ENCODE measurements around the gene YIPF3.
A peak's percentile ranks its signal among the peaks of the same experiment; 100 is the strongest.
"Not testable (repeated sequence)": the region's sequence is repeated elsewhere in the genome, so short reads cannot be mapped to it uniquely, and the experiment has no call there.

Gene YIPF3

DNA sequence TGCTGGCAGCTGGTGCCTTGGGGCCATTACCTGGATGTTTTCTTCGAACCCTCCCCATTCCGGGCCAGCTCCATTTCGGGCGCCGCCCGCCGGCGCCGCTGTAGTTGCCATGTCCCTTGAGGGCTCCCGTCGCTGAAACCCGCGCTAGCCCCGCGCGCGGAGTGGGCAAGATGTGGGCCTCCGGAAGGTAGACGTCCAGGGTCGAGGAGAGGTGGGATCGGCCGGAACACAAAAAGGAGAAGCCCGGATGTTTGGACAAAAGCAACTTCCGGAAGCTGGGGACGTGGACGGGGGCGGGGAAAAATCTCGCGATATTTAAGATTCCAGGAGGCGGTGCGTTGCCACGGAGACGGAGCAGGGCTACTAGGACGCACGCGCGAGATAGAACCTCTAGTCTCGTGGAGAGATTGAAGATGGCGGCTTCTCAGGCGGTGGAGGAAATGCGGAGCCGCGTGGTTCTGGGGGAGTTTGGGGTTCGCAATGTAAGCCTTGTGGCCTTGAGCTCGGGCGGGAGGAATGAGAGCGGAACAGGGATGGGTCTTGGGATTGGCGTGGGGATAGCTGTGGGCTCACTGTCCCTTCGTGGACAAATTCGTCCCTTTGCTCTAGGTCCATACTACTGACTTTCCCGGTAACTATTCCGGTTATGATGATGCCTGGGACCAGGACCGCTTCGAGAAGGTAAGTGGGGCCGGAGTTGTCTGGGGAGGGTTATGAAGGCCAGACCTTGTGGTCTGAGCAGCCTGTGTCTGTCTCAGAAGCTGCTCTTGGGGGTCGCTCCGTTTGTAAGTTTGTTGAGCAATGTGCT lies at the start of gene YIPF3, which contains the start of gene POLR1C:
Gene YIPF3, minus strand, starts transcription at position 230 of the 808 bp plus-strand sequence. Its CDS starts 119 bp downstream, at position 111.
Gene POLR1C, plus strand, starts transcription at position 393 of the 808 bp plus-strand sequence. Its CDS starts 21 bp downstream, at position 414.
- no peak for TF ChIP-seq CTCF (conservative IDR thresholded peaks at IDR 0.05; ENCODE audit: control insufficient read depth, insufficient read depth, low read depth, low read length)
- peak; percentile 97 for DNase-seq (ENCODE audit: low read depth)
- peak within 1 kb of the TSS; percentile 89 for H3K4me3 ChIP-seq (ENCODE audit: control insufficient read depth, low read depth, low read length)

GRCh38 chr6:43559328-43559727 lies 42.6 kb upstream of the YIPF3 start:
- no peak for TF ChIP-seq CTCF (conservative IDR thresholded peaks at IDR 0.05; ENCODE audit: control insufficient read depth, insufficient read depth, low read depth, low read length)
- DNase-seq (ENCODE audit: low read depth), result no peak
- no peak overlapping the region for H3K4me3 ChIP-seq (ENCODE audit: control insufficient read depth, low read depth, low read length)

GRCh38 chr6:43557620-43558019 lies 40.9 kb upstream of the YIPF3 start:
- not testable (repeated sequence) for H3K4me3 ChIP-seq (ENCODE audit: control insufficient read depth, low read depth, low read length); DNase-seq (ENCODE audit: low read depth)

GRCh38 chr6:43547222-43547621 lies 30.5 kb upstream of the YIPF3 start:
- H3K4me3 ChIP-seq (ENCODE audit: control insufficient read depth, low read depth, low read length), result no peak overlapping the region
- no peak for TF ChIP-seq CTCF (conservative IDR thresholded peaks at IDR 0.05; ENCODE audit: control insufficient read depth, insufficient read depth, low read depth, low read length)
- no peak for DNase-seq (ENCODE audit: low read depth)

DNA sequence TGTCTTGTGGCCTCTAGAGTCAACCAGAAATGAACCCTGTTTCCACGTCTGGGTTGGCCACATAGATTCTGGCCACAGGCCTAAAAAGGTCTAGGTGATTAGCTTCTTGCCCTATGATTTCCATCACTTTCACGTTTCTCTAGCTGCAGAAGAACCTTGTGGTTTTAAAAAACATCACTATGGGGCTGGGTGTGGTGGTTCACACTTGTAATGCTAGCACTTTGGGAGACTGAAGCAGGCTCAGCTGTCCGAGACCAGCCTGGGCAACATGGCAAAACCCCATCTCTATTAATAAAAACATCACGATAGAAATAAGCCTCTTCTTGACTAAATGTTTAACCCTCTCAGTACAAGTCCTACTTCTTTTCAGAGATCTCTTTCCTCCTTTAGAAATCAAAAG lies 27.7 kb upstream of the YIPF3 start:
- no peak for TF ChIP-seq CTCF (conservative IDR thresholded peaks at IDR 0.05; ENCODE audit: control insufficient read depth, insufficient read depth, low read depth, low read length)
- no peak for DNase-seq (ENCODE audit: low read depth)
- H3K4me3 ChIP-seq (ENCODE audit: control insufficient read depth, low read depth, low read length), result no peak overlapping the region

GRCh38 chr6:43541774-43542471 lies 25.2 kb upstream of the YIPF3 start:
- TF ChIP-seq CTCF (conservative IDR thresholded peaks at IDR 0.05; ENCODE audit: control insufficient read depth, insufficient read depth, low read depth, low read length), result no peak
- no peak overlapping the region for H3K4me3 ChIP-seq (ENCODE audit: control insufficient read depth, low read depth, low read length)
- DNase-seq (ENCODE audit: low read depth), result no peak

DNA sequence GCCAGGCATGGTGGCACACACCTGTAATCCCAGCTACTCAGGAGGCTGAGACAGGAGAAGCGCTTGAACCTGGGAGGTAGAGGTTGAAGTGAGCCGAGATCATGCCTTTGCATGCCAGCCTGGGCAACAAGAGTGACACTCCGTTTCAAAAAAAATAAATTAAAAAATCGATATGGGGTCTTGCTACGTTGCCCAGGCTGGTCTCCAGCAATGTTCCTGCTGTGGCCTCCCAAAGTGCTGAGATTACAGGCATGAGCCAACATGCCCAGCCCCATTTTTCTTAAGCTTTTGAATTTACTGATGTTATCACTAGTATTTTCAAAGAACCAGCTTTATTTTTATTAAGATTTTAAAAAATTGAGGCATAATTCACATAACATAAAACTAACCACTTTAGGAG lies 23.8 kb upstream of the YIPF3 start:
- no peak for TF ChIP-seq CTCF (conservative IDR thresholded peaks at IDR 0.05; ENCODE audit: control insufficient read depth, insufficient read depth, low read depth, low read length)
- no peak overlapping the region for H3K4me3 ChIP-seq (ENCODE audit: control insufficient read depth, low read depth, low read length)
- DNase-seq (ENCODE audit: low read depth), result no peak

DNA sequence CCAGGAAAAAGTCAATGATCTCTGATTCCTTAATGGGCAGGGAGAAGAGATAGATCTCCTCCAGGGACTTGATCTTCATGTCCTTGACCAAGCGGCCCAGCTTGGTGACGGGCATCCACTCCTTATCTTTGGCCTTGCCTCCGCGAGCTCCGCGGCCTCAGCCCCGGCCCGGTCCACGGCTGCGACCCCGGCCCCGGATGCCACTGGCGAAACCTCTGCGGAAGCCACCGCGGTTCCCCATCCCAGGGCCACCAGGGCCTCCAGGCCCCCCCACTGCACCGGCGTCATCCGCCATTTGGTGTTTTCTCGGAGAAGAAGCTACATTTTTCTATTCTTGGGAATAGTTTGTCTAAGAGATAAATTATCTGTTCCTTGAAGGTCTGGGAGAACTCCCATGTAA lies 22.7 kb upstream of the YIPF3 start:
- not testable (repeated sequence) for DNase-seq (ENCODE audit: low read depth)

GRCh38 chr6:43538986-43539385 lies 22.3 kb upstream of the YIPF3 start:
- not testable (repeated sequence) for H3K4me3 ChIP-seq (ENCODE audit: control insufficient read depth, low read depth, low read length); DNase-seq (ENCODE audit: low read depth)

More for the DNA sequence above, 22.7 kb upstream of the YIPF3 start:
- H3K4me3 ChIP-seq (ENCODE audit: control insufficient read depth, low read depth, low read length), result not testable (repeated sequence)

Measured in fibroblast of mammary gland (primary cell).